ENCODE data around the gene NUAK1.

GRCh38 chr12:106088811-106089485, 49.8 kb downstream of the NUAK1 start:
- TF ChIP-seq CTCF (conservative IDR thresholded peaks at IDR 0.05; ENCODE audit: low read depth, low read length) = no peak
- no peak for TF ChIP-seq EZH2 (IDR thresholded peaks at IDR 0.05; ENCODE audit: borderline replicate concordance, low read depth, low read length, poor library complexity, severe bottlenecking)
